Activated naive CD4-positive, alpha-beta T cell treated with anti-CD3 and anti-CD28 coated beads for 36 hours (primary cell): ENCODE results near the gene CADPS2. TPM values are rescaled to one million over a fixed set of nuclear protein-coding genes. Genes with fewer than 3 reads are reported as not detected.

ENCODE experiments used
- CTCF ChIA-PET: fragments of 350-600 bp; sonication (Branson Sonifier 250); formaldehyde crosslinking; loops from one replicate; lab custom pipeline; 2021; ENCODE audit warnings: antibody characterized with exemption; lab: Charles Lee
- DNase-seq: peaks from one replicate; pipeline ENCODE4 v3.0.0-alpha.2; 2020
- H3K27ac Mint-ChIP-seq: one replicate; pipeline ENCODE4 v1.8.0; 2021; ENCODE audit warnings: mild to moderate bottlenecking, mixed read lengths
- H3K27me3 Mint-ChIP-seq: one replicate; pipeline ENCODE4 v1.8.0; 2021; ENCODE audit warnings: low read depth, mixed read lengths
- H3K36me3 Mint-ChIP-seq: one replicate; pipeline ENCODE4 v1.8.0; 2021; ENCODE audit warnings: low read depth, mixed read lengths
- H3K4me1 Mint-ChIP-seq: one replicate; pipeline ENCODE4 v1.8.0; 2021; ENCODE audit warnings: low read depth, mixed read lengths
- H3K4me3 Mint-ChIP-seq: one replicate; pipeline ENCODE4 v1.8.0; 2021; ENCODE audit warnings: mild to moderate bottlenecking, moderate library complexity, mixed read lengths
- H3K9me3 Mint-ChIP-seq: one replicate; pipeline ENCODE4 v1.8.0; 2021; ENCODE audit warnings: mixed read lengths
- intact Hi-C: fragments of 100-400 bp; cut with micrococcal nuclease; formaldehyde crosslinking; loops from one replicate; pipeline ENCODE4 v1.15.1; 2023
- total RNA-seq, 2 experiments: library from RNA; stranded (reverse); gene quantifications; one replicate each; pipeline ENCODE4 v1.2.3, GENCODE V29; 2021

Gene CADPS2
- total RNA-seq, 2 experiments from 2014 or later: not detected

- intact Hi-C loops: no loop called here
- no peaks in the 10 kb centered on the region for H3K4me1 Mint-ChIP-seq
- no peaks in the 10 kb centered on the region for H3K36me3 Mint-ChIP-seq
- H3K27me3 Mint-ChIP-seq: no peaks in the 10 kb centered on the region
- H3K27ac Mint-ChIP-seq: no peak overlapping the region
- H3K4me3 Mint-ChIP-seq: no peak overlapping the region
- no peak for DNase-seq
- no peaks in the 10 kb centered on the region for H3K9me3 Mint-ChIP-seq
- CTCF ChIA-PET: no interaction called here
Measured at GRCh38 chr7:122597277-122597676, 289.0 kb downstream of the CADPS2 start.

DNA sequence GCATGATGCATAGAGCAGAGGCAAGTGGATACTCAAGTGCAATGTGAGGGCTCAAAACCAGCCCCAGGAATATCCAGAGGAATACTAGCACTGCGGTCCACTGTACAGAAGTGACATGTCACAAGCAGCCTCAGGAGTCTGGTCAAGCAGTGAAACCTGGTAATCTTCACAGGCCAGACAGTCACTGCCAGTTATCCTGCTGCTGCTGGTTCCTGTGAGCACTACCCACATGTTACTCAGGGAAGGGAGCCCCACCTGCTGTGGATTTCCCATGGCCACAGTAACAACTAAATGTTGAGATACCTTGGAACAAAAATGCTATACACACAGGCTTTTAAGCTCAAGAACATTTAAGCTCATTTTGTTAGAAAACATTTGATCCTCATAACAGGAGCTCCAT lies 290.4 kb downstream of the CADPS2 start:
- Mint-ChIP-seq H3K9me3 (peaks cover 6% of the 10 kb centered on the region), H3K27ac (no peak overlapping the region), H3K4me1 (no peaks in the 10 kb centered on the region), H3K27me3 (no peaks in the 10 kb centered on the region), H3K4me3 (no peak overlapping the region), H3K36me3 (no peaks in the 10 kb centered on the region)
- intact Hi-C loops: no loop called here
- CTCF ChIA-PET: no interaction called here
- DNase-seq: no peak

DNA sequence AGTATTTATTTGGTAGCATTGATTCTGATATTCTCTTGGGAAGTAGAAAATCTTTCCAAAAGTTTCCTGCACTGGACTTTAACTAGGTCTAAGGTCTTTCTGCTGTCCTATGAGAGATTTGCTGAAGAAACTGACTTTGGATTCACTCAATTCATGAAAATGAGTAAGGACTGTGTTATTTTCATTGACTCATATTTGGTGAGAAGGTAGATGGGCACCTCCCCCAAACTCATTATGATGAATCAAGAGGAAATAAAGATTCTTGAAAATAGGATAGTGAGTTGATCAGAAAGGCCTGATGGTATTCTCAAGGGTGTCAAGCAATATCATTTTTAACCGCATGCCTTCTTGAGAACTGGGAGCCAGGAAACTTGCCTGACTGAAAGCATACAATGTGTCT lies 297.6 kb downstream of the CADPS2 start:
- H3K27ac Mint-ChIP-seq: no peak overlapping the region
- DNase-seq: no peak
- H3K4me1 Mint-ChIP-seq: no peaks in the 10 kb centered on the region
- H3K27me3 Mint-ChIP-seq: no peaks in the 10 kb centered on the region
- H3K4me3 Mint-ChIP-seq: no peak overlapping the region
- CTCF ChIA-PET: no interaction called here
- no peaks in the 10 kb centered on the region for H3K36me3 Mint-ChIP-seq
- intact Hi-C loops: no loop called here
- peaks cover 9% of the 10 kb centered on the region for H3K9me3 Mint-ChIP-seq

DNA sequence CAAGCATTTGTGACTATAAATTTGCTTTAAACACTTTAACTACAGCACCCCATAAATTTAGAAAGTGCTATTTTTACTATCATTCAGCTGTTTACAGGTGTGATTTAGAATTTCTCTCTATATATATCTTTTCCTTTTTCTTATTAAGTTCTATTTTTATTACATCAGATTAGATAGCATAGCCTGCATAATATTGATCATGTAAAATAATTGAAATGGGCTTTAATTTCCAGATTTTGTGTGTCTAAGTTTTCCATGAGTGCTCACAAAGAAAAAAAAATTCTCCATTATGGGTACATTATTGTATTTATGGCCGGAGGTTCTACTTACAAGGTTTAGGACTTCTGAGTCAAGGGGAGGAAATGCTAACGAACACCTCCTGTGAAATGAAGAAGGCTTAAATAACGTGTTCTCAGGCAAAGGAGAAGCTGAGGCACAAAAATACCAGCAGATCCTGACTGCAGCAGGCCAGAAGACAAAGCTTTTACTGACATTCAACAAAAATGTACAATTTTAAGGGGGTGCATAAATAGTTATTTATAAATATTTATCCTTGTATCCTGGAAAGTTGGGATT lies 301.5 kb downstream of the CADPS2 start:
- Mint-ChIP-seq H3K27me3 (no peaks in the 10 kb centered on the region), H3K4me3 (no peak overlapping the region), H3K9me3 (no peaks in the 10 kb centered on the region), H3K36me3 (no peaks in the 10 kb centered on the region), H3K27ac (no peak overlapping the region), H3K4me1 (no peaks in the 10 kb centered on the region)
- CTCF ChIA-PET: no interaction called here
- no peak for DNase-seq
- intact Hi-C loops: no loop called here

- intact Hi-C loops: no loop called here
- Mint-ChIP-seq H3K9me3 (peaks cover 2% of the 10 kb centered on the region), H3K4me1 (no peaks in the 10 kb centered on the region), H3K36me3 (no peaks in the 10 kb centered on the region), H3K27ac (no peak overlapping the region), H3K27me3 (no peaks in the 10 kb centered on the region), H3K4me3 (no peak overlapping the region)
- no peak for DNase-seq
- CTCF ChIA-PET: no interaction called here
Measured at GRCh38 chr7:122578350-122578749, 307.9 kb downstream of the CADPS2 start.

- intact Hi-C loops: no loop called here
- no peak for DNase-seq
- H3K27me3 Mint-ChIP-seq: no peaks in the 10 kb centered on the region
- no peak overlapping the region for H3K4me3 Mint-ChIP-seq
- no peaks in the 10 kb centered on the region for H3K36me3 Mint-ChIP-seq
- H3K9me3 Mint-ChIP-seq: peaks cover 2% of the 10 kb centered on the region
- CTCF ChIA-PET: no interaction called here
- H3K27ac Mint-ChIP-seq: no peak overlapping the region
- H3K4me1 Mint-ChIP-seq: no peaks in the 10 kb centered on the region
Measured at GRCh38 chr7:122577449-122578003, 308.7 kb downstream of the CADPS2 start.

DNA sequence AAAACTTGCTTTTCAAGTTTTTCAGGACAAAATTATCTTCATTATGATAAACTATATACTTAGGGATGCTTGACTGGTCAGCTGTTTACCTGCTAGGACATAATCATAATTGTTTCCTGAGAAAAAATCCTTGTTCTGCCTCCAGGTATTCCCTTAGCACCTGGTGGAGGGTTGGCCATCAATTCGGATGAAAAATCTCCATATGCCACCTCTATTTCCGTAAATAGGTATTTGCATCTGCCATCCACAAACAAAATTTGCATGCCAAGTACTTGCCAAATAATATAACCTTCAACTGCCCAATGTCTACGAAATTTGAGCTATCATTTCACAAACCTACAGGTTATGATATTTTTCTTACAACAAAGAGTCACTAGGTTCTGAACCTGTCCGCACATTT lies 313.6 kb downstream of the CADPS2 start:
- Mint-ChIP-seq H3K36me3 (no peaks in the 10 kb centered on the region), H3K4me1 (no peaks in the 10 kb centered on the region), H3K4me3 (no peak overlapping the region), H3K27ac (no peak overlapping the region), H3K27me3 (no peaks in the 10 kb centered on the region), H3K9me3 (peaks cover 3% of the 10 kb centered on the region)
- intact Hi-C loops: no loop called here
- no peak for DNase-seq
- CTCF ChIA-PET: interaction anchor here (0.5 kb wide), 1 partner anchor 96 kb away, joined by 5 read pairs; no protein-coding TSS in a partner anchor

GRCh38 chr7:122561326-122561725 lies 324.9 kb downstream of the CADPS2 start:
- Mint-ChIP-seq H3K9me3 (no peaks in the 10 kb centered on the region), H3K27ac (no peak overlapping the region)

DNA sequence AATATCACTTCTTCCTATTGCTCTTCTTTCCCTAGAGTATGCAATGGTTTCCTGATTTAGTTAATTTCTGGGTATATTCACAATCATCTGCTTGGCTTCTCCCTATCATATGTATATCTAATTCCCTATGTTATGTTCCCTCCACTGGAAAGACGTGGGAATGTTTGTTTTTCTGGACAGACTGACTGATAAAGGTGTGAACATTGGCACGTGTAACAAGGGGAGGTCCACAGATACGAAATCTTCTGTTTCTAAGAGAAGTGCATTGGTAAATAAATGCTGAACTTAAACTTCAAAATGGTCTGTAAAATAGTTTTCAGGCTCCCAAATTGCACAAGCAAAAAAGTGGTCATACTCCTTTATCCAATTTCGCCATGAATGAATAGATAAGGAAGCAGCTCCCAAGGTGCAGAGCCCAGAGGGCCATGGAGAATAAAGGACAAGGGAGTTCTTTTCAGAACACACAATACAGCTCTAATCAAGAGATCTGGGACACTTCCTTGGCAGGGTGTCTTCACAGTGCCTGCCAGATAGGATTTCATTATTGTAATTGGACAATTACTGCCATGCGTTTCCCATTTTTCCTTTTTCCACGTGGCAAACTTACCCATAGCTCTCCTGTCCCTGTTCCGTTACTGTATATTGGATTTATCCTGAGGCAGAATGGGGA lies 329.3 kb downstream of the CADPS2 start:
- Mint-ChIP-seq H3K4me1 (no peaks in the 10 kb centered on the region), H3K27me3 (no peaks in the 10 kb centered on the region), H3K27ac (no peak overlapping the region), H3K36me3 (no peaks in the 10 kb centered on the region), H3K9me3 (no peaks in the 10 kb centered on the region), H3K4me3 (no peak overlapping the region)
- CTCF ChIA-PET: no interaction called here
- no peak for DNase-seq
- intact Hi-C loops: no loop called here

More at GRCh38 chr7:122561326-122561725, 324.9 kb downstream of the CADPS2 start:
- Mint-ChIP-seq H3K4me1 (no peaks in the 10 kb centered on the region), H3K4me3 (no peak overlapping the region), H3K27me3 (no peaks in the 10 kb centered on the region), H3K36me3 (no peaks in the 10 kb centered on the region)
- intact Hi-C loops: no loop called here
- no peak for DNase-seq
- CTCF ChIA-PET: no interaction called here

DNA sequence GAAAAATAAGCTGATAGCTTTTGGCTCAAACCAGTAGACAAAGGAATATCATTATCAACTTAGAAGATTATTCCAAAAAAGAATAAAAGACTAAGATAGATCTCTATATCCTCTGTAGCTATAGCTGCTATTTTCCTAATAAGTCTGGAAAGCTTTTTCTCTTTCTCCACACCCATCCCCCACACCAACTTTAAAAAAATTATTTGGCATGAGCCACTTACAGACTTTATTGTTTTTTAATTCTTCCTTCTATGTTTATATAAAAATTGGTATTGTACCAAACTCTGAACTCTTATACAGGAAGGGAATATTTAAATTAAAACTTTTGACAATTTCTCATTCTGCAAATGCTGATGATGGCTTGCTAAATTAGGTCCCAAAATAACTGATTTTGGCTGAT lies 330.0 kb downstream of the CADPS2 start:
- CTCF ChIA-PET: no interaction called here
- H3K36me3 Mint-ChIP-seq: no peaks in the 10 kb centered on the region
- no peak for DNase-seq
- H3K27ac Mint-ChIP-seq: no peak overlapping the region
- H3K9me3 Mint-ChIP-seq: no peaks in the 10 kb centered on the region
- H3K4me3 Mint-ChIP-seq: no peak overlapping the region
- no peaks in the 10 kb centered on the region for H3K4me1 Mint-ChIP-seq
- H3K27me3 Mint-ChIP-seq: no peaks in the 10 kb centered on the region
- intact Hi-C loops: no loop called here

- CTCF ChIA-PET: interaction anchor here (0.7 kb wide), 1 partner anchor 250 kb away, joined by 3 read pairs; no protein-coding TSS in a partner anchor
- H3K36me3 Mint-ChIP-seq: no peaks in the 10 kb centered on the region
- no peak for DNase-seq
- intact Hi-C loops: no loop called here
- no peaks in the 10 kb centered on the region for H3K4me1 Mint-ChIP-seq
- H3K27ac Mint-ChIP-seq: no peak overlapping the region
- H3K4me3 Mint-ChIP-seq: no peak overlapping the region
- H3K9me3 Mint-ChIP-seq: no peaks in the 10 kb centered on the region
- no peaks in the 10 kb centered on the region for H3K27me3 Mint-ChIP-seq
Measured at GRCh38 chr7:122553761-122554160, 332.5 kb downstream of the CADPS2 start.

DNA sequence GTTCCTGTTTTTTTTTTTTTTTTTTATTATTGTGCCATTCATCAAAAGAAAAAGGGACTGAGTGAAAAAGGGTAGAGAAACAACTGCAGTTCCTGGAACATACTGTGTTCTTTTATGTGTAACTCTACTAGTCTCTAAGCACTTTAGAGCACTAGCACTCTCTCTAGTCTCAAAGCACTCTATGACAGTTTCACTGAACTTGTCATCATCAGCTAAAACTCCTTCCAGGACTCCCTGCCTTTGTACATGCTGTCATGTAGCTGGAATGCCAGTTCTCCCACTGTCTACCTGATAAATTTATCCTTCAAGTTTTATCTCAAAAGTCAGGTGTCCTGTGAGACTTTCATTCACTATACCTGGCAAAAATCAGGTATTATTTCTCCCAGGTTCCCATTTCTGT lies 333.5 kb downstream of the CADPS2 start:
- Mint-ChIP-seq H3K27ac (no peak overlapping the region), H3K36me3 (no peaks in the 10 kb centered on the region), H3K4me3 (no peak overlapping the region), H3K27me3 (no peaks in the 10 kb centered on the region), H3K4me1 (no peaks in the 10 kb centered on the region), H3K9me3 (no peaks in the 10 kb centered on the region)
- CTCF ChIA-PET: no interaction called here
- intact Hi-C loops: no loop called here
- DNase-seq: no peak

- Mint-ChIP-seq H3K27ac (no peak overlapping the region), H3K4me3 (no peak overlapping the region), H3K9me3 (no peaks in the 10 kb centered on the region), H3K4me1 (no peaks in the 10 kb centered on the region), H3K27me3 (no peaks in the 10 kb centered on the region), H3K36me3 (no peaks in the 10 kb centered on the region)
- DNase-seq: no peak
- intact Hi-C loops: no loop called here
- CTCF ChIA-PET: interaction anchor here (0.7 kb wide), 1 partner anchor 12 kb away, joined by 3 read pairs; no protein-coding TSS in a partner anchor
Measured at GRCh38 chr7:122550545-122550944, 335.7 kb downstream of the CADPS2 start.
